Measurements from ENCODE around the gene MYO1D. TPM values are rescaled to one million over a fixed set of nuclear protein-coding genes. Genes with fewer than 3 reads are reported as not detected.

The MYO1D gene
- total RNA-seq, 4 donors from 2014 or later, result 46.3 to 139 (median 80.0) TPM

- TF ChIP-seq CTCF (IDR thresholded peaks at IDR 0.05; ENCODE audit: low read depth), result no peak
Observed at GRCh38 chr17:32525122-32525521, 351.8 kb downstream of the MYO1D start.

GRCh38 chr17:32523827-32524552 is 352.9 kb downstream of the MYO1D start:
- no peak for TF ChIP-seq CTCF (IDR thresholded peaks at IDR 0.05; ENCODE audit: low read depth)

- TF ChIP-seq CTCF (IDR thresholded peaks at IDR 0.05; ENCODE audit: low read depth), result no peak
Observed at GRCh38 chr17:32523017-32523680, 353.8 kb downstream of the MYO1D start.

- no peak for TF ChIP-seq CTCF (IDR thresholded peaks at IDR 0.05; ENCODE audit: low read depth)
Observed at GRCh38 chr17:32520737-32521404, 356.1 kb downstream of the MYO1D start.

- TF ChIP-seq CTCF (IDR thresholded peaks at IDR 0.05; ENCODE audit: low read depth), result no peak
Observed at GRCh38 chr17:32520104-32520701, 356.7 kb downstream of the MYO1D start.

GRCh38 chr17:32519228-32520103 is 357.5 kb downstream of the MYO1D start:
- no peak for TF ChIP-seq CTCF (IDR thresholded peaks at IDR 0.05; ENCODE audit: low read depth)
